IMR-90 (cell line): Measurements from ENCODE around the gene INPP1. TPM values are rescaled to one million over a fixed set of nuclear protein-coding genes. Genes with fewer than 3 reads are reported as not detected.

ENCODE experiments used
- ATAC-seq: fragments of 200-7000 bp; cut with Tn5 transposase; 2 replicates; pipeline ENCODE4 v1.9.1; 2020; ENCODE audit warnings: low read depth, mild to moderate bottlenecking, moderate library complexity
- BruUV-seq: library from RNA; stranded (reverse); fragments of 400-500 nt; replicated peaks from 2 replicates; lab custom pipeline; 2021; lab: Mats Ljungman, UMichigan
- CTCF ChIA-PET: fragments of 300-600 bp; formaldehyde crosslinking; extraction: SDS; loops from one replicate; lab custom pipeline; 2021; ENCODE audit warnings: antibody characterized with exemption; lab: Yijun Ruan, JAX
- POLR2A ChIA-PET: fragments of 300-600 bp; sonication (Branson Sonifier 250); formaldehyde crosslinking; loops from one replicate; lab custom pipeline; 2022; ENCODE audit warnings: antibody characterized with exemption; ENCODE audit not compliant: unreplicated experiment; lab: Charles Lee
- DNase-seq: peaks from one replicate; pipeline ENCODE4 v3.0.0; 2013
- H2AFZ ChIP-seq: replicated peaks from 2 replicates; pipeline ENCODE3; 2013; ENCODE audit warnings: low read length, mild to moderate bottlenecking; ENCODE audit not compliant: poor library complexity
- H2AK5ac ChIP-seq: 2 replicates; pipeline ENCODE4 v1.6.1; 2013; ENCODE audit warnings: low read depth, low read length, inconsistent platforms
- H2AK9ac ChIP-seq: replicated peaks from 2 replicates; pipeline ENCODE3; 2013; ENCODE audit warnings: mild to moderate bottlenecking, low read depth, low read length, moderate library complexity; ENCODE audit not compliant: poor library complexity
- H2BK120ac ChIP-seq: 2 replicates; pipeline ENCODE4 v1.6.1; 2013; ENCODE audit warnings: low read depth, low read length, inconsistent platforms
- H2BK15ac ChIP-seq: 3 replicates; pipeline ENCODE4 v1.6.1; 2013; ENCODE audit warnings: low read depth, low read length, inconsistent platforms
- H2BK20ac ChIP-seq: 2 replicates; pipeline ENCODE4 v1.6.1; 2013; ENCODE audit warnings: low read depth, mild to moderate bottlenecking, inconsistent platforms, low read length, moderate library complexity
- H2BK5ac ChIP-seq: 2 replicates; pipeline ENCODE4 v1.6.1; 2013; ENCODE audit warnings: mild to moderate bottlenecking, low read depth, low read length, inconsistent platforms; ENCODE audit not compliant: poor library complexity, severe bottlenecking
- H3K14ac ChIP-seq: replicated peaks from 2 replicates; pipeline ENCODE4 v1.6.1; 2013; ENCODE audit warnings: low read depth, low read length, inconsistent platforms
- H3K18ac ChIP-seq: 2 replicates; pipeline ENCODE4 v1.6.1; 2013; ENCODE audit warnings: low read depth, low read length, control low read depth
- H3K23ac ChIP-seq: 2 replicates; pipeline ENCODE4 v1.6.1; 2013; ENCODE audit warnings: low read depth, low read length, inconsistent platforms
- H3K27ac ChIP-seq: 2 replicates; pipeline ENCODE4 v1.5.1; 2013; ENCODE audit warnings: mild to moderate bottlenecking, control low read depth, low read length; ENCODE audit not compliant: insufficient read depth
- H3K27me3 ChIP-seq: 2 replicates; pipeline ENCODE4 v1.6.1; 2013; ENCODE audit warnings: low read length; ENCODE audit not compliant: control insufficient read depth, insufficient read depth
- H3K36me3 ChIP-seq: 2 replicates; pipeline ENCODE4 v1.6.1; 2013; ENCODE audit warnings: low read length, mixed read lengths; ENCODE audit not compliant: control insufficient read depth, insufficient read depth
- H3K4ac ChIP-seq: 2 replicates; pipeline ENCODE4 v1.6.1; 2013; ENCODE audit warnings: low read depth, low read length, inconsistent platforms
- H3K4me1 ChIP-seq: 2 replicates; pipeline ENCODE4 v1.6.1; 2013; ENCODE audit warnings: low read length, mixed read lengths; ENCODE audit not compliant: control insufficient read depth, insufficient read depth
- H3K4me2 ChIP-seq: 2 replicates; pipeline ENCODE4 v1.6.1; 2013; ENCODE audit warnings: low read depth, mild to moderate bottlenecking, control low read depth, low read length, moderate library complexity
- H3K4me3 ChIP-seq: 2 replicates; pipeline ENCODE4 v1.5.1; 2013; ENCODE audit warnings: low read depth, mild to moderate bottlenecking, control low read depth, low read length, moderate library complexity; ENCODE audit not compliant: insufficient read depth
- H3K56ac ChIP-seq: 2 replicates; pipeline ENCODE4 v1.6.1; 2013; ENCODE audit warnings: low read length, inconsistent platforms; ENCODE audit not compliant: insufficient read depth; ENCODE audit errors: extremely low read depth
- H3K79me1 ChIP-seq, 2 experiments: 2 replicates each; pipeline ENCODE4 v1.6.1; 2013; ENCODE audit warnings: low read length in 2 of 2, inconsistent platforms in 1 of 2, low read depth in 1 of 2
- H3K9ac ChIP-seq: 2 replicates; pipeline ENCODE4 v1.6.1; 2013; ENCODE audit warnings: low read depth, low read length, control low read depth
- H3K9me1 ChIP-seq: 2 replicates; pipeline ENCODE4 v1.6.1; 2013; ENCODE audit warnings: low read length, inconsistent platforms; ENCODE audit not compliant: insufficient read depth
- H3K9me3 ChIP-seq: 2 replicates; pipeline ENCODE4 v1.6.1; 2013; ENCODE audit warnings: low read length; ENCODE audit not compliant: control insufficient read depth, insufficient read depth
- H4K20me1 ChIP-seq: 2 replicates; pipeline ENCODE4 v1.6.1; 2013; ENCODE audit warnings: low read length, inconsistent platforms; ENCODE audit not compliant: insufficient read depth
- H4K5ac ChIP-seq: 2 replicates; pipeline ENCODE4 v1.6.1; 2013; ENCODE audit warnings: mild to moderate bottlenecking, low read depth, low read length, control low read depth
- H4K8ac ChIP-seq, 2 experiments: 2 replicates each; pipeline ENCODE4 v1.6.1; 2013; ENCODE audit warnings: low read depth in 2 of 2, low read length in 2 of 2, control low read depth in 1 of 2, inconsistent platforms in 1 of 2
- H4K91ac ChIP-seq: 2 replicates; pipeline ENCODE4 v1.6.1; 2013; ENCODE audit warnings: low read depth, low read length, inconsistent platforms; ENCODE audit not compliant: insufficient read depth
- MAFK ChIP-seq: IDR thresholded peaks from 2 replicates; pipeline ENCODE4 v1.6.1; 2012; ENCODE audit warnings: low read depth, low read length, improper control_type of control experiment
- POLR2A ChIP-seq: IDR thresholded peaks from 2 replicates; pipeline ENCODE4 v1.6.1; 2012; ENCODE audit warnings: mild to moderate bottlenecking, low read depth, low read length
- RCOR1 ChIP-seq: IDR thresholded peaks from 2 replicates; pipeline ENCODE4 v1.6.1; 2012; ENCODE audit warnings: mild to moderate bottlenecking, low read length, improper control_type of control experiment; ENCODE audit not compliant: insufficient replicate concordance
- WGBS, 2 experiments: methylation state at CpG; one replicate each; pipeline versions ENCODE4 v1.1.5 to v1.1.7; 2013; ENCODE audit warnings: missing lambda C conversion rate in 2 of 2; ENCODE audit not compliant: insufficient read length in 1 of 2; ENCODE audit errors: extremely low coverage in 2 of 2; 5-methylcytosine and 5-hydroxymethylcytosine counted together
- dilution Hi-C: fragments of 300-500 bp; cut with HindIII; formaldehyde crosslinking; loops from one replicate; pipeline ENCODE4 v1.14.3; 2018; ENCODE audit warnings: low sequenced_read_pairs; ENCODE audit not compliant: unreplicated experiment
- in situ Hi-C: fragments of 300-500 bp; cut with MboI; formaldehyde crosslinking; loops from 3 replicates; pipeline ENCODE4 v1.14.3; 2019; ENCODE audit warnings: low sequenced_read_pairs, inconsistent platforms, mixed read lengths
- intact Hi-C: fragments of 100-400 bp; cut with micrococcal nuclease; formaldehyde crosslinking; loops from 2 replicates; pipeline ENCODE4 v1.10.0; 2022
- polyA plus RNA-seq, 3 experiments: library from polyadenylated mRNA; depleted of rRNA; stranded (reverse); fragments of >200 nt; gene quantifications; 2 replicates each; pipeline ENCODE4 v1.2.3, GENCODE V29; 2012; ENCODE audit warnings: low replicate concordance in 1 of 3
- total RNA-seq: library from RNA; depleted of rRNA; stranded (reverse); fragments of >200 nt; gene quantifications from 2 replicates; pipeline ENCODE4 v1.2.3, GENCODE V29; 2012

Gene INPP1
- total and polyA plus RNA-seq, 2 of the 4 experiments (the other 2 are of a cell fraction) = 4.1 to 10.1 TPM

- H3K4ac ChIP-seq = no peak overlapping the region
- H2BK20ac ChIP-seq = no peak overlapping the region
- no peak overlapping the region for H3K18ac ChIP-seq
- no peaks in the 10 kb centered on the region for H3K27me3 ChIP-seq
- no peak overlapping the region for H4K91ac ChIP-seq
- WGBS, 2 experiments = no CpG with 5 or more reads among the region's 8 CpGs
- no peaks in the 10 kb centered on the region for H3K79me1 ChIP-seq
- in situ Hi-C loops (no loop called here), intact Hi-C loops (no loop called here), dilution Hi-C loops (no loop called here)
- ChIA-PET POLR2A (no interaction called here), CTCF (no interaction called here)
- no peak overlapping the region for H3K27ac ChIP-seq
- no peak overlapping the region for H2BK5ac ChIP-seq
- H3K23ac ChIP-seq = no peak overlapping the region
- DNase-seq = no peak
- H3K36me3 ChIP-seq = no peaks in the 10 kb centered on the region
- H3K9me3 ChIP-seq = no peaks in the 10 kb centered on the region
- ATAC-seq = no peak
- no peak overlapping the region for H3K4me2 ChIP-seq
- no peaks in the 10 kb centered on the region for H3K4me1 ChIP-seq
- no peak overlapping the region for H2BK15ac ChIP-seq
- H3K4me3 ChIP-seq = no peak overlapping the region
- no peak overlapping the region for H2AK9ac ChIP-seq
- no peak overlapping the region for H3K9ac ChIP-seq
- H2AK5ac ChIP-seq = no peak overlapping the region
- no peak overlapping the region for H3K14ac ChIP-seq
- H2AFZ ChIP-seq = no peak overlapping the region
- BruUV-seq = no TSS peak
- no peak for TF ChIP-seq POLR2A
- no peak for TF ChIP-seq RCOR1
- peak; percentile 75 for TF ChIP-seq MAFK
- no peak overlapping the region for H4K8ac ChIP-seq
- H4K20me1 ChIP-seq = no peaks in the 10 kb centered on the region
- no peak overlapping the region for H2BK120ac ChIP-seq
- no peaks in the 10 kb centered on the region for H3K9me1 ChIP-seq
- no peak overlapping the region for H4K5ac ChIP-seq
- no peak overlapping the region for H3K56ac ChIP-seq
Measured at GRCh38 chr2:190333395-190333794, 10.0 kb upstream of the INPP1 start.
